ENCODE results near the gene LARGE2. TPM values are rescaled to one million over a fixed set of nuclear protein-coding genes. Genes with fewer than 3 reads are reported as not detected.

LARGE2 gene
- total and polyA plus RNA-seq, 10 of the 15 experiments (the other 5 are each of a cell fraction or from before 2014, with no cell fraction given) = 0.03 to 0.41 (median 0.19) TPM; not detected in 6

DNA sequence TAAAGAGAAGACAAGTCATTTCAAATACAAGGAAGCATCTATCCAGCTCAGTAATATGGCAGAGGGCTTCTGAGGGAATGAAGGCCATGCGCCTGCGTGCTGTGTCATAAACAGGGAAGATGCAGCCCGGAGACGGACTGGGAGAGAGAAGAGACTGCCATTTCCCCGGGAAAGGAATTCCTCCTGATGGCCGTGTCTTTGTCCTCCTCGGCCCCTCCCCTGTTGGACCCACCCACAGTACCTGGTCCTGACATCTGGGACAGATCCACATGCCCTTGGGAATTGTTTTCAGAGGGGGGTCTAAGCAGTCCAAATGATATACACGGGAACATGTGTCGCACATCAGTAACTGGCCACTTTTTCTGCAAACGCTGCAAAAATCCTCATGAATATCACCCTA is 15.5 kb downstream of the LARGE2 start:
- H3K4me1 ChIP-seq (ENCODE audit: control insufficient read depth, insufficient read depth, low read length) = peaks cover 27% of the 10 kb centered on the region
- no peaks in the 10 kb centered on the region for H3K27me3 ChIP-seq (replicated peaks in 1 of 2; ENCODE audit: control insufficient read depth in 2 of 2, insufficient read depth in 2 of 2, low read length in 1 of 2)
- in situ Hi-C loops (cut with MboI) = no loop called here
- BruUV-seq (replicated peaks) = no TSS peak
- H3K4me3 ChIP-seq = no peak overlapping the region
- H4K20me1 ChIP-seq (ENCODE audit: control insufficient read depth, insufficient read depth) = no peaks in the 10 kb centered on the region
- SMC1A ChIA-PET (ENCODE audit: uncharacterized antibody, unreplicated experiment) = interaction anchor here (1.2 to 3.0 kb wide), 3 partner anchors 8 to 28 kb away, joined by 5 to 13 read pairs (median 7); partner anchors contain the start of gene PEX16
- no peak overlapping the region for H3K4me2 ChIP-seq (ENCODE audit: control insufficient read depth, insufficient read depth)
- H3K79me2 ChIP-seq (ENCODE audit: control insufficient read depth, insufficient read depth, low read length) = no peaks in the 10 kb centered on the region
- DNase-seq (ENCODE audit: low read depth, low spot score) (no peak), FAIRE-seq (no peak), ATAC-seq (no peak)
- no peak overlapping the region for H2AFZ ChIP-seq (ENCODE audit: control insufficient read depth, low read depth, low read length)
- TF ChIP-seq CTCF (IDR thresholded peaks at IDR 0.05 in 2 of 3, conservative IDR thresholded peaks at IDR 0.05 in 1 of 3; ENCODE audit: control insufficient read depth in 2 of 3, extremely low read depth in 1 of 3, insufficient read depth in 1 of 3, low read depth in 3 of 3, low read length in 3 of 3) (no peak), RAD21 (IDR thresholded peaks at IDR 0.05; ENCODE audit: insufficient read depth, low read depth, low read length) (no peak), SUZ12 (IDR thresholded peaks at IDR 0.05; ENCODE audit: unreplicated experiment) (no peak), STAT1 (conservative IDR thresholded peaks at IDR 0.05) (no peak), NR2F1 (conservative IDR thresholded peaks at IDR 0.05) (no peak), KDM1A (IDR thresholded peaks at IDR 0.05; ENCODE audit: borderline replicate concordance) (no peak), EGR1 (IDR thresholded peaks at IDR 0.05; ENCODE audit: borderline replicate concordance in 1 of 2, low read depth in 2 of 2, low read length in 2 of 2) (no peak), ZNF687 (IDR thresholded peaks at IDR 0.05) (no peak), FOS (IDR thresholded peaks at IDR 0.05; ENCODE audit: borderline replicate concordance, extremely low read depth, insufficient read length) (no peak), SMAD1 (IDR thresholded peaks at IDR 0.05; ENCODE audit: low read depth, partially characterized antibody) (no peak)
- RAD21 ChIA-PET (ENCODE audit: unreplicated experiment) = interaction anchor here (0.6 to 2.2 kb wide), 3 partner anchors 8 to 92 kb away, joined by 3 to 11 read pairs (median 3); partner anchors contain the start of gene PEX16
- POLR2A ChIA-PET = interaction anchor here (1.1 to 2.4 kb wide), 3 partner anchors 7 to 908 kb away, joined by 3 to 19 read pairs (median 8); partner anchors contain the start of genes CKAP5 and PEX16
- CTCF ChIA-PET = interaction anchor here (3.3 kb wide), 1 partner anchor 27 kb away, joined by 21 read pairs; no protein-coding TSS in a partner anchor
- H3K9me3 ChIP-seq (replicated peaks; ENCODE audit: control insufficient read depth, insufficient read depth, low read length) = no peaks in the 10 kb centered on the region
- WGBS (ENCODE audit: insufficient coverage, insufficient replicate concordance, low lambda C conversion rate, missing lambda C conversion rate) = 96% methylated on average over 10 of the region's 10 CpGs
- H3K27ac ChIP-seq (ENCODE audit: control insufficient read depth, insufficient read depth) = no peak overlapping the region
- intact Hi-C loops (cut with micrococcal nuclease; ENCODE audit: unreplicated experiment) = no loop called here
- H3K36me3 ChIP-seq (ENCODE audit: control insufficient read depth in 2 of 2, insufficient read depth in 2 of 2, low read length in 1 of 2) = peaks cover 8 to 9% of the 10 kb centered on the region in 2 experiments; a peak in 3 of 4 replicates
- no peak overlapping the region for H3K9ac ChIP-seq (ENCODE audit: control insufficient read depth, insufficient read depth, low read length)

All from GM12878 (cell line).